GM12878 (cell line): Measurements from ENCODE around the gene TMEM17.

ENCODE experiments used
- ATF7 ChIP-seq: fragments of 450-650 bp; IDR thresholded peaks from 2 replicates; pipeline ENCODE4 v1.6.1; 2016; ENCODE audit warnings: low read depth, mild to moderate bottlenecking
- CEBPB ChIP-seq, 2 experiments: fragments of 150-350 bp in 1 of 2; IDR thresholded peaks; 2 replicates each; pipeline ENCODE4 v1.6.1; 2012 to 2014; ENCODE audit warnings: low read depth in 2 of 2, low read length in 2 of 2, borderline replicate concordance in 1 of 2, inconsistent platforms in 1 of 2
- E2F8 ChIP-seq: fragments of 450-650 bp; IDR thresholded peaks from 2 replicates; pipeline ENCODE4 v1.6.1; 2018; ENCODE audit warnings: mild to moderate bottlenecking, low read depth, moderate library complexity; ENCODE audit not compliant: partially characterized antibody
- EZH2 ChIP-seq: IDR thresholded peaks from 2 replicates; pipeline ENCODE4 v1.6.1; 2012; ENCODE audit warnings: low read depth, mild to moderate bottlenecking, control low read depth, inconsistent platforms, low read length, borderline replicate concordance; ENCODE audit not compliant: control insufficient read depth
- RAD21 ChIP-seq: IDR thresholded peaks from 2 replicates; pipeline ENCODE4 v1.6.1; 2011; ENCODE audit warnings: mild to moderate bottlenecking, low read depth, low read length, moderate library complexity; ENCODE audit not compliant: insufficient read depth
- SIN3A ChIP-seq: IDR thresholded peaks from 2 replicates; pipeline ENCODE4 v1.6.1; 2012; ENCODE audit warnings: low read depth, low read length, improper control_type of control experiment
- SMC3 ChIP-seq: IDR thresholded peaks from 2 replicates; pipeline ENCODE4 v1.6.1; 2011; ENCODE audit warnings: low read length, improper control_type of control experiment, borderline replicate concordance
- TAF1 ChIP-seq: IDR thresholded peaks from 2 replicates; pipeline ENCODE4 v1.6.1; 2011; ENCODE audit warnings: mild to moderate bottlenecking, low read depth, low read length, borderline replicate concordance
- TARDBP ChIP-seq: IDR thresholded peaks from 2 replicates; pipeline ENCODE4 v1.6.1; 2016; ENCODE audit warnings: borderline replicate concordance
- ZNF274 ChIP-seq: IDR thresholded peaks from one replicate; pipeline ENCODE4 v1.8.0; 2011; ENCODE audit not compliant: insufficient read length, insufficient read depth
- TF ChIP-seq, protein P1 (sequence below): fragments of 450-650 bp; IDR thresholded peaks from 2 replicates; pipeline ENCODE4 v1.6.1; 2017; ENCODE audit warnings: mild to moderate bottlenecking, low read depth, inconsistent platforms; ENCODE audit not compliant: poor library complexity, severe bottlenecking
- TF ChIP-seq, protein P2 (sequence below), 3 experiments: IDR thresholded peaks in 2 of 3; conservative IDR thresholded peaks in 1 of 3; 2 replicates each; pipeline ENCODE4 v1.5.1; 2011; ENCODE audit warnings: low read depth in 3 of 3, low read length in 3 of 3, mild to moderate bottlenecking in 3 of 3, control low read depth in 2 of 3, moderate library complexity in 2 of 3, inconsistent platforms in 1 of 3, mixed read lengths in 1 of 3; ENCODE audit not compliant: control insufficient read depth in 2 of 3, insufficient read depth in 1 of 3; ENCODE audit errors: extremely low read depth in 1 of 3

DNA sequence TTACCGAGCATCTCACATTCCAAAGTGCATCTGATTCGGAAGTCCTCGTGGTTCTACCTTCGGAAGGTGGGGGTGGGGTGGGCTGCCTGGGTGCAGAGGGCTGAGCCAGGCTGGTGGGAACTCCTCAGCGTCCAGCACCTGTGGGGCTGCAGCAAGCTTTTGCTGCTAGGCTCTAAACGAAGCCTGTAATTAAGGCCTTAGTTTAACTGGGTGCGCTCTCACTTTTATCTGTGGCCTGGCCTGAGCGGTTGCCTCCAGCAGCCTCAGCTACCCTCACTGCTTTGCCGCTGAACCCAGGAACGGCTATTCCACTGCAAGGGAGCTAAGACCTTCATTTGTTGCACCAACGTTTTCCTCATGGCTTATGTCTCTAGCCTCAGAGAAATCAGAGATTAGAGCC, 48.4 kb downstream of the TMEM17 start:
- TF ChIP-seq TAF1 (no peak), ZNF274 (no peak), ATF7 (no peak), E2F8 (no peak), SIN3A (no peak), SMC3 (no peak), TARDBP (no peak), EZH2 (no peak), CEBPB (IDR thresholded peaks at IDR 0.05; ENCODE audit: borderline replicate concordance in 1 of 2, low read depth in 2 of 2, low read length in 2 of 2) (no peak), RAD21 (no peak)
- TF ChIP-seq, protein P1, sequence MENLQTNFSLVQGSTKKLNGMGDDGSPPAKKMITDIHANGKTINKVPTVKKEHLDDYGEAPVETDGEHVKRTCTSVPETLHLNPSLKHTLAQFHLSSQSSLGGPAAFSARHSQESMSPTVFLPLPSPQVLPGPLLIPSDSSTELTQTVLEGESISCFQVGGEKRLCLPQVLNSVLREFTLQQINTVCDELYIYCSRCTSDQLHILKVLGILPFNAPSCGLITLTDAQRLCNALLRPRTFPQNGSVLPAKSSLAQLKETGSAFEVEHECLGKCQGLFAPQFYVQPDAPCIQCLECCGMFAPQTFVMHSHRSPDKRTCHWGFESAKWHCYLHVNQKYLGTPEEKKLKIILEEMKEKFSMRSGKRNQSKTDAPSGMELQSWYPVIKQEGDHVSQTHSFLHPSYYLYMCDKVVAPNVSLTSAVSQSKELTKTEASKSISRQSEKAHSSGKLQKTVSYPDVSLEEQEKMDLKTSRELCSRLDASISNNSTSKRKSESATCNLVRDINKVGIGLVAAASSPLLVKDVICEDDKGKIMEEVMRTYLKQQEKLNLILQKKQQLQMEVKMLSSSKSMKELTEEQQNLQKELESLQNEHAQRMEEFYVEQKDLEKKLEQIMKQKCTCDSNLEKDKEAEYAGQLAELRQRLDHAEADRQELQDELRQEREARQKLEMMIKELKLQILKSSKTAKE, result no peak
- TF ChIP-seq, protein P2, sequence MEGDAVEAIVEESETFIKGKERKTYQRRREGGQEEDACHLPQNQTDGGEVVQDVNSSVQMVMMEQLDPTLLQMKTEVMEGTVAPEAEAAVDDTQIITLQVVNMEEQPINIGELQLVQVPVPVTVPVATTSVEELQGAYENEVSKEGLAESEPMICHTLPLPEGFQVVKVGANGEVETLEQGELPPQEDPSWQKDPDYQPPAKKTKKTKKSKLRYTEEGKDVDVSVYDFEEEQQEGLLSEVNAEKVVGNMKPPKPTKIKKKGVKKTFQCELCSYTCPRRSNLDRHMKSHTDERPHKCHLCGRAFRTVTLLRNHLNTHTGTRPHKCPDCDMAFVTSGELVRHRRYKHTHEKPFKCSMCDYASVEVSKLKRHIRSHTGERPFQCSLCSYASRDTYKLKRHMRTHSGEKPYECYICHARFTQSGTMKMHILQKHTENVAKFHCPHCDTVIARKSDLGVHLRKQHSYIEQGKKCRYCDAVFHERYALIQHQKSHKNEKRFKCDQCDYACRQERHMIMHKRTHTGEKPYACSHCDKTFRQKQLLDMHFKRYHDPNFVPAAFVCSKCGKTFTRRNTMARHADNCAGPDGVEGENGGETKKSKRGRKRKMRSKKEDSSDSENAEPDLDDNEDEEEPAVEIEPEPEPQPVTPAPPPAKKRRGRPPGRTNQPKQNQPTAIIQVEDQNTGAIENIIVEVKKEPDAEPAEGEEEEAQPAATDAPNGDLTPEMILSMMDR (IDR thresholded peaks at IDR 0.05 in 2 of 3, conservative IDR thresholded peaks at IDR 0.05 in 1 of 3; ENCODE audit: control insufficient read depth in 2 of 3, extremely low read depth in 1 of 3, insufficient read depth in 1 of 3, low read depth in 3 of 3, low read length in 3 of 3), result no peak
